ENCODE data around the gene UNC45B.
A peak's percentile ranks its signal among the peaks of the same experiment; 100 is the strongest.
"Not testable (repeated sequence)": the region's sequence is repeated elsewhere in the genome, so short reads cannot be mapped to it uniquely, and the experiment has no call there.

The UNC45B gene, protein sequence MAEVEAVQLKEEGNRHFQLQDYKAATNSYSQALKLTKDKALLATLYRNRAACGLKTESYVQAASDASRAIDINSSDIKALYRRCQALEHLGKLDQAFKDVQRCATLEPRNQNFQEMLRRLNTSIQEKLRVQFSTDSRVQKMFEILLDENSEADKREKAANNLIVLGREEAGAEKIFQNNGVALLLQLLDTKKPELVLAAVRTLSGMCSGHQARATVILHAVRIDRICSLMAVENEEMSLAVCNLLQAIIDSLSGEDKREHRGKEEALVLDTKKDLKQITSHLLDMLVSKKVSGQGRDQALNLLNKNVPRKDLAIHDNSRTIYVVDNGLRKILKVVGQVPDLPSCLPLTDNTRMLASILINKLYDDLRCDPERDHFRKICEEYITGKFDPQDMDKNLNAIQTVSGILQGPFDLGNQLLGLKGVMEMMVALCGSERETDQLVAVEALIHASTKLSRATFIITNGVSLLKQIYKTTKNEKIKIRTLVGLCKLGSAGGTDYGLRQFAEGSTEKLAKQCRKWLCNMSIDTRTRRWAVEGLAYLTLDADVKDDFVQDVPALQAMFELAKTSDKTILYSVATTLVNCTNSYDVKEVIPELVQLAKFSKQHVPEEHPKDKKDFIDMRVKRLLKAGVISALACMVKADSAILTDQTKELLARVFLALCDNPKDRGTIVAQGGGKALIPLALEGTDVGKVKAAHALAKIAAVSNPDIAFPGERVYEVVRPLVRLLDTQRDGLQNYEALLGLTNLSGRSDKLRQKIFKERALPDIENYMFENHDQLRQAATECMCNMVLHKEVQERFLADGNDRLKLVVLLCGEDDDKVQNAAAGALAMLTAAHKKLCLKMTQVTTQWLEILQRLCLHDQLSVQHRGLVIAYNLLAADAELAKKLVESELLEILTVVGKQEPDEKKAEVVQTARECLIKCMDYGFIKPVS

DNA sequence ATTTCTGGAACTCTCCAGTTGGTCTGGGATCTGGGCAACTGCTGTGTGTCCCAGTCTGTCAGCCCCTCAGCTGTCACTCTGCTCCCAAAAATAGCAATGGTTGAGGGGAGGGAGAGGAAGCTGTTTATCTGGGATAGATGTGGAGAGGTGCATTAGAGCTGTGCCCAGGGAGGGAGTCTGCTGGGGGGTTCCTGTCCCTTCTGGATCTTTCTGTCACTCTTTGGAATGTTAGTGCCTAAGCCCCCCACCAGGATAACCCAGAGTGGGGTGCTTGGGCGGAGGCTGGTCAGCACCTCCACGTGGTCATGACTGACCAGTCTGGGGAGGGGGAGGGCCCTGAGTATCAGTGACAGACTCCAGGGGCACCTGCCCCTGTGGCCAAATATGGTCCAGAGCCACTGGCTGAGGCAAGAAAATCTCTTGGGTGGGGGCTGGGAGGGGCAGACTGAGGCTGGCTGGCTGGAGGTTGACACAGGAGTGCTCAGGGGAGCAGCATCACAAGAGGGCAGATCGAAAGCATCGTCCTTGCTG is at the start of gene UNC45B:
Gene UNC45B, plus strand, starts transcription at position 443 of the 531 bp plus-strand sequence. CDS start 447 bp downstream, outside the sequence.
- no peak for DNase-seq

GRCh38 chr17:35099908-35100307 is 47.7 kb upstream of the UNC45B start:
- no peak for DNase-seq

GRCh38 chr17:35101036-35101435 is 46.6 kb upstream of the UNC45B start:
- DNase-seq, result no peak

DNA sequence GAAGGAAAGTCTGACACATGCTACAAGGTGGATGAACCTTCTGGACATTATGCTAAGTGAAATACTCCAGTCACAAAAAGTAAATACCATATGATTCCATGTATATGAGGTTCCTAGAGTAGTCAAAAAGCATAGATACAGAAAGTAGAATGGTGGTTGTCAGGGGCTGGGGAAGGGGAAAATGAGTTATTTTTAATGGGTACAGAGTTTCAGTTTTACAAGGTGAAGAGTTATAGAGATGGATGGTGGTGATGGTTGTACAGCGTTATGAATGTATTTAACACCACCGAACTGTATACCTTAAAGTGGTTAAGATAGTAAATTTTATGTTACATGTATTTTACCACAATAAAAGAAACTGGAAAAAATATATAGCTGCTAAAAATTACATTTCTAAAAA is 45.9 kb upstream of the UNC45B start:
- DNase-seq, result no peak

DNA sequence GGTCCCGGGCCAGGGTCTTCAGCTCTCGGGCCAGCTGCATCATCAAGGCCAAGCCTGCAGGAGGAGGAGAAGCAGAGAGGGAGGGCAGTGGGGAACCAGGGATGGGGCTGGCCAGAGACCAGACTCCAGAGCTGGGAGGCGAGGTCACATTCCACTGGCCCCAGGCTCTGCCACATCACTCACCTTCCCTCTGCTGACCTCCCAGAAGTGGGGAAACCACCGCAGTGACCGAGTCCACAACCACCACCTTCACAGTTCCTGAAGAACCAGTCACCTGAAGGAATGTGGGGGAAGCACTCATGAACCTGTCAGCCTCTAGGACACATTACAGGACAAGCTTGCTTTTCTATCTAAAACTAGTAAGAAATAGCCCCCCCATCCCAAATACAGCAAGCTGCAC is 44.3 kb upstream of the UNC45B start:
- DNase-seq, result no peak

- no peak for DNase-seq
Observed at GRCh38 chr17:35104844-35105450, 42.7 kb upstream of the UNC45B start.

- not testable (repeated sequence) for DNase-seq
Observed at GRCh38 chr17:35110791-35111190, 36.8 kb upstream of the UNC45B start.

DNA sequence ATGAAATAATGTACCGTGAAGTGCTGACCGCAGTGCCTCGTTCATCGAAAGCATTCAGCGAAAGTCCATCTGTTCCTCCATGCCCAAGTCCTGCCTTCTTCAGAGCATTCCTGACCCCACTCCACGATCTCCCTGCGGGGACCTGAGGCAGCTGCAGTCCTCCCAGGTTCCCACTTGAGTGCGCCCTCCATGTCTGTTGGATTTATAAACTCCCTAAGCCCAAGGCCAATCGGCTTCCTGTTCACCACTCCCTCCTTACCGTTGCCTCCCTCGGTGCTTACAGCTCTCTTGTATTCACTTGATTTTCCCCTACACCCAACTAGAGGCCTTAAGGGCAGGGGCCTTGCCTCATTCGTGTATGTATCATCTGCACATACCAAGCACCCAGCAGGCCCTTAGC is 30.8 kb upstream of the UNC45B start:
- no peak for DNase-seq

DNA sequence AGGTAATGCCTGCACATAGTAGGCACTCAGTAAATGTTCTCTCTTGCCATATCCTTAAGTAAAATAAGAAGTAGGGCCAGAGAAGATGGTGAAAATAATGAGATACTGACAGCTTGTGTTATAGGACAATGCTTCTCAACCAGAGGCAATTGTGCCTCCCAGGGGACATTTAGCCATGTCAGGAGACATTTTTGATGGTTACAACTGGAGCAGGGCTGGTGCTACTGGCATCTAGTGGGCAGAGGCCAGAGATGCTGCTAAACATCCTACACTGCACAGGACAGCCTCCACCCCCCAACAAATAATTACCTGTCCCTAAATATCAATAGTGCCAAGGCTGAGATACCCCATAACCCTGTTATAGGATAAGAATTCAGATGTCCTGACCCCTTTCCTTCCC is 29.6 kb upstream of the UNC45B start:
- DNase-seq, result peak; percentile 47

DNA sequence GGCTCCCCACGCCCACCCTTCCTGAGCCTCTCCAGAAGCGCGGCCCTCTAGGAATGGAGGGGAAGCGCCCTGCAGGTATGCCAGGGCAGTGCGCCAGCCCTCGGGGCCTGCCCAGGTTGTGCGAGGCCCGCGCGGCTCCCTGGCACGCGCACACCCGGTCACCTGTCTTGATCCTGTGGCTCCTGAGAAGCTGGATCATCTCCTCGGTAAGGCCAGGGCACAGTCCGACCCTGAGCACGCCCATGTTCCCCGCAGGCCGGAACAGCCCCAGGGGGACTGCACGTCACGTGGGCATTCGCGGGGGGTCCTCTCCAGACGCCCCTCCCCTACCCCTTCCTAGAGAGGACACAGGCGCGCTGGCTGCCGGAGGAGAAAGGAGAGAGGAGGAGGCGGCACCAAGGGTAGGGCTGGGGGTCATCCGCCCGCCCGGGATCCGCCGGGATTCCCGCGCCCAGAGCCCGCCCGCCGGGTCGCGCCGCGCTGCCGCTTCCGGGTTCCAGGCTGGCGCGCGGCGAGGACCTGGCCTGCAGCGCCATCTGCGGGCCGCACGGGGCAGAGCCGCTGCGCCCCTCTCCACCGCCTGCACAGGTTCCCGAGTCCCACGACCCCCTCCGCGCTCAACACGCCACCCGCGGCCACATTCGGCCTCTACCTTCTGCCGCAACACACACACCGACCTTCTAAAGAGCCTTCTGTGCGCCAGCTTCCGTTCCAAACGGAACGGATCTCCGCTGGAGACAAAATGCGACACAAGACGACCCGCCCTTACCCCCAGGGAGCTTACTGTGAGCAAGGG is 28.0 kb upstream of the UNC45B start, which contains the start of gene RAD51D:
Gene RAD51D, minus strand, starts transcription at position 491 of the 796 bp plus-strand sequence. Its CDS starts 247 bp downstream, at position 244.
- DNase-seq, result peak; percentile 82

GRCh38 chr17:35121315-35121714 is 26.3 kb upstream of the UNC45B start, which contains the start of gene FNDC8:
TSS of gene FNDC8 (plus strand) at chr17:35121615. CDS start at chr17:35121694, 79 bp downstream.
- no peak for DNase-seq

DNA sequence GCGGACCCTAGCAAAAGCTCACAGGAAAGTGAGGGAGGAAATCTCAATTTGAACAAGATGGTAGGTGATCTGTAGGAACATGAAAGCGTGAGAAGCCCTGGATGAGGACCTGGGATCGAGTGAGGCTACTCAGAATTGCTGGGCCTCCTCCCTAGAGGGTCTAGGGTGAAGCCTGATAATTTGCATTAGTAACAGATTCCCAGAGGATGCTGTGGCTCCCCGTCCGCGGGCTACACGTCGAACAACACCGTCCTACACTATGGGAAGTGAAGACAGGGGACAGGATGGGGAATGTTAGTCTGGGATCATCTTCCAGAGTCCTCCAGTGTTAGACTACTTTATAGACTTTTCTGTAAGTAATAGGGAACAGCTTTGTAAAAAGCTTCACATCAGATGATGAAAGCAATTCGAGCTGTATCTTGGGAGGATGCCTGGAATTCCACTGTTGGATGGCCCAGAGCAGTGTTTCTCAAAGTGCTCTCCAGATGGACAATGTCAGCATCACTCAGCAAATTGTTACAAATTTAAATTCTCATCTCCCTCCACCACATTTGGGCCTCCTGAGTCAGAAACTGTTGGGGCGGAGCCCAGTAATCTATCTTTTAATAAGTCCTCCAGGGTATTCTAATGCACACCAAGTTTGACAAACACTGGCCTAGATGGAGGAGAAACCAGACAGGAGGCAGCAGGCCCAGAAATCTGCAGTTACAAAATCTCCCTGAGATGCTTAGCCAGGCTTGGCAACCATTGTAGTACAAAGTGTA is 19.7 kb upstream of the UNC45B start:
- no peak for DNase-seq

GRCh38 chr17:35129154-35129972 is 18.3 kb upstream of the UNC45B start:
- no peak for DNase-seq

- no peak for DNase-seq
Observed at GRCh38 chr17:35129973-35130351, 17.7 kb upstream of the UNC45B start.

GRCh38 chr17:35130392-35130791 is 17.2 kb upstream of the UNC45B start:
- no peak for DNase-seq

- no peak for DNase-seq
Observed at GRCh38 chr17:35132099-35132498, 15.5 kb upstream of the UNC45B start.

- no peak for DNase-seq
Observed at GRCh38 chr17:35132816-35133550, 14.6 kb upstream of the UNC45B start.

- DNase-seq, result no peak
Observed at GRCh38 chr17:35135322-35135721, 12.3 kb upstream of the UNC45B start.

GRCh38 chr17:35138218-35138617 is 9.4 kb upstream of the UNC45B start:
- peak; percentile 12 for DNase-seq

Measured in CD4-positive, alpha-beta T cell treated with Interleukin-17A for 1 hour (primary cell).